SIG-M5 (cell line): ENCODE data around the gene PAIP2.

Experiments used
- DNase-seq: peaks from one replicate; lab custom pipeline; 2025; lab: John Stamatoyannopoulos, UW

The PAIP2 gene

DNA sequence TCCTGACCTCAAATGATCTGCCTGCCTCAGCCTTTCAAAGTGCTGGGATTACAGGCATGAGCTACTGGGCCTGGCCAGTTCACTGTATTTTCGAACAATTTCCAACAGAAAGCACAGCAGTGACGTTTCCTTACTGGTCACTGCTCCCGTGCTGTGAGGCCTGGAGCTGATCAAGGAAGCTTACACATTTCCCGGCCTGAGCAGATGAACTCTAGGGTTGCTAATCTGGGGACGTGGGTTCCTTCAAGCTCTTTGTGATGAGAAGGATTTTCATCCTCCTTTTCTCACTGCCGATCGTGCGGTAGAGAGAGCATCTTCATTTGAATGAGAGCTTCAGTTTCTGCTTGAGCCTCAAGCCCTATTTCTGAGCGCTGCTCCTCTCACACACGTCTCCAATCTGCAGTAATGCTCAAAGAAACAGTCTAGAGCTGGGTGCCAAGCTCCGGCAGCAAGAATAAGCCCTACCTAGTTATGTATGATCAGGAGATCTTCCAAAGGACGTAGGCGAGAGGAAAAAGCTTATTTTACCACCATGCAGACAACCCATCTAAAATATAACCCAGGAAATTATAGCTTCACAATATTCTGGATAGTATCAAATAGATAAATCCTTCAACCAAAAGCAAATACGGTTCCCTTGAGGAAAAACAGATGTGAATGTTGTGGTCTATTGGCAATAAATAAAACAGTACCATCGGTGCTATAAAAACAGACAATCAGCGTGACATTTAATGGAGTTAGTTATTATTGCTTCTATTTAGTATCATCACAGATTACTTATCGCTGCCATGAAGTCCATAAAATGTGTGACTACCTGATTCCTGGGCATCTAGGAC lies 69.6 kb downstream of the PAIP2 start:
- no peak for DNase-seq

DNA sequence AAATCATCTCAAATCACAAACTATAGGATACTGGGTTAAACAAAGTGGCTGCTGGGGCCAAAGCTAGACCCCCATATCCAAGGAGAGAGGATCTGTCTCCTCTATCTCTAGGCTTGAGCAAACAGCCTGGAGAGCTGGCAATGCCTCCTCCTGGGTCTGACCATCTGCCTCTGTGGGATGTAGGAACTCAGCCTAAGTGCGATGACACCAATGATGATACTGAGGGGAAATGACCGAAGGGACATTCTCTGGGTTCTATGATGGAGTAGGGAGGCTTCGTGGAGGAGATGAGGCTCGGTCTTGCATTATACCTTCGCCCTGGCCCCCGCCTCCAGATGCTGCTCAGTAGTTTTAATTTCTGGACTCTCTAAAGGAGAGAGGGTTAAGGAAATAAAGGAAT lies 71.5 kb downstream of the PAIP2 start:
- no peak for DNase-seq

DNA sequence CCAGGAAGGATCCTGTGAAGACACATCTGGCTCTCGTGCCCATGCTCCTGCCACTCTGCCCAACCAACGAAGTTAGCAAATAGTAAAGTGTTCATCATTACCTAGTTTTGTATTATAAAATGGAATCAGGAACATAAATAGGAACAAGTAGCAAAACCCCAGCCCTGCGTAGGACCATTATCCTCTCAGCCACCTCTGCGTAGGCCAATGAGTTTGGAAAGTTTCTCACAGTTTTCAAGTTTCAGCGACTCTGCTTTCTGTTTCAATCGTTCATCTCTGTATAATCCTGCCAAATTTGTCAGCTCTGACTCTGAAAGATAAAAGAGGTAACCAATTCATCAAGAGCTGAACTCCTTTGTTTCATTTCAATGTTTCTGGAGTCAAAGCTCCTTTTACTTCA lies 72.3 kb downstream of the PAIP2 start:
- no peak for DNase-seq

DNA sequence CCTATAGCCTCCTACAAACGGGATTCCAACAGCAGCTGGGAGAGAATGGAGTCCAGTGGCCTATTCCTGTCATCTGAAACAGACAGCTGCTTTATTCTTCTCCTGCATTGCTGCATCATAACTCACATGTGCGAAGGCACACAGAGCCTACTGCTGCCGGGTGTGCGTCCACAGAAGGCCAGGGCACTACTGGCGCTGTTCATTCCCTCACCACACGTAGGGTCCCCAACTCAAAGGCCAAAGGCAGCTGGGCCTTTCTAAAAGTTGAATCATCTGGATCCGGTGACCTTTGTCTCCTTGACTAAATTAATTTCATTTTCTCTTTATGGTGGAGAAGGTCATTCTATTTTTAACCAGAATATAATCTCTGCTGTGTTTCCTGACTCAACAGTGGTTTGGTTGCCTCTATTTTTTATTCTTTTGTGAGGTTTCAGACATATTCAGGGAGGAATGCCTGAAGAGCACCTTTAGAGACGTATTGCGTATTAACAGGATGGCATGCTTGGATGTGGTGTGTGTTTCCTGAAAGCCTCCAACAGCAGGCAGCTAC lies 73.0 kb downstream of the PAIP2 start:
- no peak for DNase-seq

DNA sequence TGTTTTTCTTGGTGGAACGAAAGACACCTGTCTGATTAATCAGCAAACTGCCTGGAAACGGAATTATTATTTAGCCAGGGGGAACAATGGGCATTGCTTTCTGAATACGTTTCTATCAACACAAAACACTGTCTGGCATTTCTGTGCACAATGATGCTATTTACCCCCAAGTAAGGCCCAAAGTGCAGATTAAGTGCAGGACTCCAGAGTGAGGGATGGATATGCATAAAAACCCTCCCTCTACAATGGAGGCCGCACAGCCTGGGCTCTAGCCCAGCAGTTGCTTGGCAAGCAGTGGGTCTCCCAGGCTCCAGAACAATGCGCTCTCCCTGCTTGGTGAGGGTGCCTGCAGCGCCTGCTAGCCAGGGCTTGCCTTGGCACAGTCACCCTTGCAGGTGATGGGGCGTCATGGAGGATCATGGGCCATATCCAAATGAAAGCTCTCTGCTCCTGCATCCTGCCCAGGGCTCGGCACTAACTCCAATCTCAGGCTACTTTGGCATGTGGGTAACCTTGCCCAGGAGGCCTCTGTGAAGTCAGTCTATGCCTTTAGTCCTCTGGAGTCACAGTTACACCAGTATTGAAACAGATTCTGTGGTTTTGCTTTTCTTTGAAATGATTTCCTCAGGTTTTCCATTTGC lies 73.7 kb downstream of the PAIP2 start:
- no peak for DNase-seq

DNA sequence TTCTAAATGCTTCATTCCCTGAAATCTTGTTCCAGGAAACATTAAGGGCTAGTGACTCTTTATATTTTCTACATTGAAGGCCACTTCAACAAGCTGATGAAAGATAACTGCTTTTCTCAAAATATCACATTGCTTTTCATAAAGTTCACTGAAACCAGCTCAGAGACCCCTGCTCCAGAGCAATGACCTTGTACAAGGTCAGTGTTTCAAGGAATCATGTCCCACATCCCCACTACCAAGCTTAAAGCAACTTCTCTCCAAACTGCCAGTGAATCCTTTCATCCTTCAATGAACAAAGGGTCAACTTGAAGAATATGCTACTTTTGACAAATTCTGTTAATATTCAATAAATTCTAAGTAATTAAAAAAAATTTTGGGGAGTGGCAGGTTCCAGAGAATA lies 74.2 kb downstream of the PAIP2 start:
- DNase-seq = no peak

DNA sequence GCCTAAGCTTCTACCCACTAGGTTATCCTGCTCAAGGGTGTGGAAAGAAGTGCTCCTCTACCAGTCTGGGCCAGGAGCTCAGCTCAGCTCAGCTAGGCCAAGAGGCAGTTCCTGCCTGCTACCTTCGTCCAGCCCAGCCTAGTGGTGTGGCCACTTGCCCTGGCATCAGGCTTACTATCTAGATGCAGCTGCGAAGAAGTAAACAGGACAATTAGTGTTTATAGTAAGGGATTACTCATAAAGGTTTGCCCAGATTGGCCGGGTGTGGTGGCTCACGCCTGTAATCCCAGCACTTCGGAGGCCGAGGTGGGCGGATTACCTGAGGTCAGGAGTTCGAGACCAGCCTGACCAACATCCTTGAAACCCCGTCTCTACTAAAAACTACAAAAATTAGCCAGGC lies 75.0 kb downstream of the PAIP2 start:
- DNase-seq = no peak

DNA sequence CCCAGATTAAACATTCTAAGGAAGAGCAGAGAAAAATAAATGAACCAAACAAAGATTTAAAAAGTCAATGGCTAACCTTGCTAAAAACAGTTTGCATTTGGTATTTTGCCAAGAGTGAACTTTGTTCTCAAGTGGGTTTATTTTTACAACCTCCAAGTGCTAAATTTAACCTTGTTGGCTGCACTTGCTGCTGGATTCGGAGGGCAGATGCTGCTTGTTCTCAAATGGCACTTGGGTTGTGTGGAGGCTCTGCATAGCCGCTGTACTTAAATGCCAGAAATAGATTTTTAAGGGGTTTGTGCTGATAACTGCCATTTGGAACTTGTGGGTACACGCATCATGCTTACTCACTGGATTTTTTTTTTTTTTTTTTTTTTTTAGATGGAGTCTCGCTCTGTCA lies 75.6 kb downstream of the PAIP2 start:
- DNase-seq = no peak

DNA sequence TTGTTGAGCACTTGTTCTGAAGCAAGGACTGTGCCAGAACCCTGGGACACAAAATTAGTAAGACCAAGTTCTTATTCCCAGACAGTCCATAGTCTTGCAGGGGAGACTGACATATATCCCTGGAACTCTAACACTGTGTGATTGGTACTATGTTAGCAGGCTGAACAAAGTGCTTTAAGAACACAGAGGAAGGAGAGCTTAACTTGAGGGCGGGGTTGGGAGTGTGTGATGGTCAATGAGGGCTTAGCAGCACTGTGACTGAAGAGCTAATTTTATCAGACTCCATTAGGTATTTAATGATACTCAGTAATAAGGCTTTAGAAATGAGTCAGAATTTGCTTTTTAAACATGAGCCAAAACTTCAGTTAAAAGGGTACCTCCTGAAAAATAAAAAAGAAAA lies 77.1 kb downstream of the PAIP2 start:
- DNase-seq = no peak
